HEK293 (cell line): ENCODE measurements around the gene AKR1A1.

ENCODE experiments used
- BCL11A ChIP-seq: fragments of 450-650 bp; formaldehyde crosslinking; IDR thresholded peaks from 2 replicates; pipeline ENCODE4 v1.5.1; 2016; ENCODE audit warnings: low read depth, missing biosample characterization, missing genetic modification characterization
- BCL6B ChIP-seq: fragments of 450-650 bp; formaldehyde crosslinking; IDR thresholded peaks from 2 replicates; pipeline ENCODE4 v1.5.1; 2017; ENCODE audit warnings: missing biosample characterization, missing genetic modification characterization
- HOXA7 ChIP-seq: sonication (generic); formaldehyde crosslinking; IDR thresholded peaks from 2 replicates; pipeline ENCODE4 v1.8.1; 2022; ENCODE audit warnings: missing genetic modification reagents, borderline replicate concordance
- KLF1 ChIP-seq: fragments of 450-650 bp; formaldehyde crosslinking; IDR thresholded peaks from 2 replicates; pipeline ENCODE4 v1.5.1; 2016; ENCODE audit warnings: missing biosample characterization, missing genetic modification characterization
- PRDM2 ChIP-seq: fragments of 450-650 bp; formaldehyde crosslinking; IDR thresholded peaks from 2 replicates; pipeline ENCODE4 v1.5.1; 2016; ENCODE audit warnings: missing biosample characterization, missing genetic modification characterization, borderline replicate concordance
- SALL2 ChIP-seq: fragments of 450-650 bp; formaldehyde crosslinking; IDR thresholded peaks from 2 replicates; pipeline ENCODE4 v1.5.0; 2017; ENCODE audit warnings: missing biosample characterization, mild to moderate bottlenecking, missing genetic modification characterization, borderline replicate concordance
- TCF7L2 ChIP-seq: IDR thresholded peaks from 2 replicates; pipeline ENCODE4 v1.6.1; 2011; ENCODE audit warnings: low read depth, mild to moderate bottlenecking, inconsistent platforms, low read length, moderate library complexity, borderline replicate concordance
- ZBTB20 ChIP-seq: fragments of 450-650 bp; formaldehyde crosslinking; IDR thresholded peaks from 2 replicates; pipeline ENCODE4 v1.5.1; 2016; ENCODE audit warnings: missing biosample characterization, missing genetic modification characterization
- ZBTB49 ChIP-seq: fragments of 450-650 bp; formaldehyde crosslinking; IDR thresholded peaks from 2 replicates; pipeline ENCODE4 v1.5.1; 2016; ENCODE audit warnings: missing biosample characterization, missing genetic modification characterization, low read depth
- ZFP3 ChIP-seq: fragments of 450-650 bp; formaldehyde crosslinking; IDR thresholded peaks from 2 replicates; pipeline ENCODE4 v1.5.1; 2016; ENCODE audit warnings: low read depth, missing biosample characterization, missing genetic modification characterization
- ZFP37 ChIP-seq: fragments of 450-650 bp; formaldehyde crosslinking; IDR thresholded peaks from 2 replicates; pipeline ENCODE4 v1.5.1; 2016; ENCODE audit warnings: missing biosample characterization, missing genetic modification characterization
- ZNF112 ChIP-seq: fragments of 450-650 bp; formaldehyde crosslinking; IDR thresholded peaks from 2 replicates; pipeline ENCODE4 v1.5.0; 2017; ENCODE audit warnings: missing biosample characterization, missing genetic modification characterization
- ZNF132 ChIP-seq: fragments of 450-650 bp; formaldehyde crosslinking; IDR thresholded peaks from 2 replicates; pipeline ENCODE4 v1.5.1; 2017; ENCODE audit warnings: missing biosample characterization, missing genetic modification characterization, borderline replicate concordance
- ZNF138 ChIP-seq: fragments of 450-650 bp; formaldehyde crosslinking; IDR thresholded peaks from 2 replicates; pipeline ENCODE4 v1.5.1; 2016; ENCODE audit warnings: missing biosample characterization, missing genetic modification characterization, borderline replicate concordance
- ZNF157 ChIP-seq: fragments of 450-650 bp; formaldehyde crosslinking; IDR thresholded peaks from 2 replicates; pipeline ENCODE4 v1.5.1; 2016; ENCODE audit warnings: missing biosample characterization, missing genetic modification characterization
- ZNF274 ChIP-seq, 2 experiments: fragments of 200-500 bp in 1 of 2; fragments of 450-650 bp in 1 of 2; sonication (Bioruptor generic) in 1 of 2; formaldehyde crosslinking in 1 of 2; IDR thresholded peaks; 2 replicates each; pipeline versions ENCODE4 v1.5.1 to v1.6.1; 2014 to 2016; ENCODE audit warnings: borderline replicate concordance in 1 of 2, inconsistent platforms in 1 of 2, low read length in 1 of 2, missing biosample characterization in 1 of 2, missing genetic modification characterization in 1 of 2
- ZNF350 ChIP-seq: fragments of 450-650 bp; formaldehyde crosslinking; IDR thresholded peaks from 2 replicates; pipeline ENCODE4 v1.5.0; 2017; ENCODE audit warnings: missing biosample characterization, mild to moderate bottlenecking, missing genetic modification characterization
- ZNF354C ChIP-seq: fragments of 450-650 bp; formaldehyde crosslinking; IDR thresholded peaks from 2 replicates; pipeline ENCODE4 v1.5.1; 2016; ENCODE audit warnings: missing biosample characterization, missing genetic modification characterization, low read depth, borderline replicate concordance
- ZNF362 ChIP-seq: fragments of 450-650 bp; formaldehyde crosslinking; IDR thresholded peaks from 2 replicates; pipeline ENCODE4 v1.5.1; 2016; ENCODE audit warnings: missing biosample characterization, missing genetic modification characterization
- ZNF37A ChIP-seq: fragments of 450-650 bp; IDR thresholded peaks from 2 replicates; pipeline ENCODE4 v1.5.1; 2018; ENCODE audit warnings: missing biosample characterization, missing genetic modification characterization
- ZNF423 ChIP-seq: fragments of 450-650 bp; formaldehyde crosslinking; IDR thresholded peaks from 2 replicates; pipeline ENCODE4 v1.5.1; 2016; ENCODE audit warnings: missing biosample characterization, missing genetic modification characterization
- ZNF449 ChIP-seq: fragments of 450-650 bp; formaldehyde crosslinking; IDR thresholded peaks from 2 replicates; pipeline ENCODE4 v1.5.1; 2017; ENCODE audit warnings: missing biosample characterization, mild to moderate bottlenecking, missing genetic modification characterization, moderate library complexity
- ZNF561 ChIP-seq: fragments of 450-650 bp; IDR thresholded peaks from 2 replicates; pipeline ENCODE4 v1.5.1; 2018; ENCODE audit warnings: missing biosample characterization, missing genetic modification characterization, borderline replicate concordance
- ZNF585B ChIP-seq: fragments of 450-650 bp; formaldehyde crosslinking; IDR thresholded peaks from 2 replicates; pipeline ENCODE4 v1.5.1; 2016; ENCODE audit warnings: missing biosample characterization, missing genetic modification characterization
- ZNF707 ChIP-seq: fragments of 450-650 bp; formaldehyde crosslinking; IDR thresholded peaks from 2 replicates; pipeline ENCODE4 v1.5.1; 2016; ENCODE audit warnings: missing biosample characterization, missing genetic modification characterization
- ZNF776 ChIP-seq: fragments of 450-650 bp; formaldehyde crosslinking; IDR thresholded peaks from 2 replicates; pipeline ENCODE4 v1.5.0; 2017; ENCODE audit warnings: missing biosample characterization, missing genetic modification characterization, borderline replicate concordance

Gene AKR1A1

GRCh38 chr1:45521413-45522323 lies 29.0 kb upstream of the AKR1A1 start, which contains the start of gene PRDX1 (continued):
- peak; percentile 57; the same call in 1 of the 2 replicates for TF ChIP-seq ZNF449 (tag by site-specific recombination)
- TF ChIP-seq BCL6B (tag by site-specific recombination), result no peak
- TF ChIP-seq ZNF354C, result no peak
- TF ChIP-seq ZNF37A (tag by site-specific recombination), result no peak; the same call in 1 of the 2 replicates
- TF ChIP-seq ZNF585B (tag by site-specific recombination), result no peak
- TF ChIP-seq KLF1 (tag by site-specific recombination), result peak; percentile 98
- peak; percentile 27; the same call in 1 of the 2 replicates for TF ChIP-seq SALL2
- no peak for TF ChIP-seq ZNF112
- 0 out of 2 replicates have a peak, but pooled peaks have one; percentile 32 for TF ChIP-seq ZFP3 (tag by site-specific recombination)
- TF ChIP-seq ZBTB49, result no peak
- no peak for TF ChIP-seq ZNF350 (tag by site-specific recombination)
- peak; percentile 68; the same call in 1 of the 2 replicates for TF ChIP-seq ZNF561 (tag by site-specific recombination)
- 0 out of 2 replicates have a peak, but pooled peaks have one; percentile 72 for TF ChIP-seq PRDM2 (tag by site-specific recombination)
- no peak for TF ChIP-seq ZNF707 (tag by site-specific recombination)
- TF ChIP-seq BCL11A (tag by site-specific recombination), result no peak
- peak; percentile 60 for TF ChIP-seq ZNF423 (tag by site-specific recombination)
- TF ChIP-seq ZNF274 (IDR thresholded peaks at IDR 0.05; ENCODE audit: low read length), result no peak
- TF ChIP-seq ZNF274 (tag by site-specific recombination; IDR thresholded peaks at IDR 0.05; ENCODE audit: borderline replicate concordance), result no peak
- no peak for TF ChIP-seq ZNF157 (tag by site-specific recombination)
- TF ChIP-seq ZBTB20 (tag by site-specific recombination), result peak; percentile 70; the same call in 1 of the 2 replicates
- no peak for TF ChIP-seq ZNF776 (tag by site-specific recombination)
- peak; percentile 97 for TF ChIP-seq ZFP37 (tag by site-specific recombination)
- no peak for TF ChIP-seq ZNF362 (tag by site-specific recombination)
- no peak for TF ChIP-seq ZNF132 (tag by site-specific recombination)
- TF ChIP-seq HOXA7, result no peak
- TF ChIP-seq TCF7L2, result no peak
- TF ChIP-seq ZNF138 (tag by site-specific recombination), result no peak
